GM18907 (cell line): ENCODE measurements around the gene DNAH14.
"Not testable (repeated sequence)": the region's sequence is repeated elsewhere in the genome, so short reads cannot be mapped to it uniquely, and the experiment has no call there.

Experiments used
- ATAC-seq: cut with Tn5 transposase; IDR thresholded peaks from one replicate; pipeline ENCODE4 v1.9.1; 2021; ENCODE audit warnings: mild to moderate bottlenecking, moderate library complexity; ENCODE audit not compliant: unreplicated experiment

Gene DNAH14

GRCh38 chr1:225380691-225381090, 451.2 kb downstream of the DNAH14 start:
- no peak for ATAC-seq

- not testable (repeated sequence) for ATAC-seq
Measured at GRCh38 chr1:225386860-225387259, 457.4 kb downstream of the DNAH14 start.

- ATAC-seq = no peak
Measured at GRCh38 chr1:225388372-225388771, 458.9 kb downstream of the DNAH14 start.

- no peak for ATAC-seq
Measured at GRCh38 chr1:225389843-225390242, 460.4 kb downstream of the DNAH14 start.

GRCh38 chr1:225396357-225396756, 466.9 kb downstream of the DNAH14 start:
- ATAC-seq = no peak

- ATAC-seq = no peak
Measured at GRCh38 chr1:225400968-225401367, 471.5 kb downstream of the DNAH14 start.

- ATAC-seq = no peak
Measured at GRCh38 chr1:225406976-225407725, 477.7 kb downstream of the DNAH14 start.

- ATAC-seq = no peak
Measured at GRCh38 chr1:225407755-225408154, 478.3 kb downstream of the DNAH14 start.

- no peak for ATAC-seq
Measured at GRCh38 chr1:225408249-225408648, 478.8 kb downstream of the DNAH14 start.

- no peak for ATAC-seq
Measured at GRCh38 chr1:225409051-225409450, 479.6 kb downstream of the DNAH14 start.

- no peak for ATAC-seq
Measured at GRCh38 chr1:225410036-225410435, 480.6 kb downstream of the DNAH14 start.

- ATAC-seq = no peak
Measured at GRCh38 chr1:225412321-225412720, 482.8 kb downstream of the DNAH14 start.

- no peak for ATAC-seq
Measured at GRCh38 chr1:225412803-225413351, 483.4 kb downstream of the DNAH14 start.

- no peak for ATAC-seq
Measured at GRCh38 chr1:225413708-225414375, 484.4 kb downstream of the DNAH14 start.

- ATAC-seq = no peak
Measured at GRCh38 chr1:225415307-225415706, 485.8 kb downstream of the DNAH14 start.

- no peak for ATAC-seq
Measured at GRCh38 chr1:225415967-225416745, 486.7 kb downstream of the DNAH14 start.

GRCh38 chr1:225418059-225418458, 488.6 kb downstream of the DNAH14 start:
- no peak for ATAC-seq

GRCh38 chr1:225418598-225418997, 489.1 kb downstream of the DNAH14 start:
- no peak for ATAC-seq

- no peak for ATAC-seq
Measured at GRCh38 chr1:225422031-225422605, 492.6 kb downstream of the DNAH14 start.

GRCh38 chr1:225422795-225423517, 493.5 kb downstream of the DNAH14 start:
- no peak for ATAC-seq
